GM13977 (cell line): Measurements from ENCODE around the gene MSI2.

Source experiments
- DNase-seq: peaks from one replicate; pipeline ENCODE4 v3.0.0; 2012; ENCODE audit warnings: low spot score
- in situ Hi-C: fragments of 300-500 bp; cut with MboI; formaldehyde crosslinking; loops from one replicate; pipeline ENCODE4 v1.12.0; 2022; ENCODE audit warnings: low sequenced_read_pairs, low pct_unique_long_range_greater_than_20kb, mixed read lengths, inconsistent platforms; ENCODE audit not compliant: unreplicated experiment
- TF ChIP-seq, protein P1 (sequence below): IDR thresholded peaks from 2 replicates; pipeline ENCODE4 v1.5.1; 2012; ENCODE audit warnings: mild to moderate bottlenecking, control low read depth; ENCODE audit not compliant: insufficient read depth; ENCODE audit errors: extremely low read depth, missing control alignments

The MSI2 gene

DNA sequence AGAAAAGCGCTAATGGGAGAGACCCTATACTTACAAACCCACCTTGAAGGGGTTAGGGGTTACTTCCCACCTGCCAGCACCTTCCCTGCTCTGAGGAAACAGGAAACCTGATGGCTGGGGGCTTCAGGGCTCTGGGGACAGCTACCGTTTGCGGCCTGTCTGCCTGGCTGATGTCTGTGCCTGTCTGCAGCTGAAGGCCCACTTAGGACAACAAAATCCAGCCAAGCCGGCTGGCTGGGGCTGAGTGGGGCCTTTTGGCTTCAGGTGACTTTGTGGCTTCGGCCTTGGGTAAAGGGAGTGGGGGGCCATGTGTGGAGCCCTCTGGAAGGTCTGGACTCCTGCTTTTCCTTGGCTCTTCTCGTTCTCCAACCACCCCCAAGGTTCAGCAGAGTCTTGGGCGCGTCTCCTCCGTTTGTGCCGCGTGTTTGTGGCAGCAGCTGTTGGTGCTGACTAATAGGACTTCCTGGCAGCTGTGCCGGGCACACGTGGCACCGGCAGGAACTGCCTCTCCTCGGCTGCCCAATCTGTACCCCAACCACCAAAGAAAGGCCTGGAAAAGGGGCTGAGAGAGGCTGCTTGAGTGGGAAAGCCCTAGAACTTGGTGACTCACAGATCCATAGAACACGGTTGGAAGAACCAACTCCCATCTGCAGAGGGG is 186.7 kb downstream of the MSI2 start:
- no peak for DNase-seq
- TF ChIP-seq, protein P1, sequence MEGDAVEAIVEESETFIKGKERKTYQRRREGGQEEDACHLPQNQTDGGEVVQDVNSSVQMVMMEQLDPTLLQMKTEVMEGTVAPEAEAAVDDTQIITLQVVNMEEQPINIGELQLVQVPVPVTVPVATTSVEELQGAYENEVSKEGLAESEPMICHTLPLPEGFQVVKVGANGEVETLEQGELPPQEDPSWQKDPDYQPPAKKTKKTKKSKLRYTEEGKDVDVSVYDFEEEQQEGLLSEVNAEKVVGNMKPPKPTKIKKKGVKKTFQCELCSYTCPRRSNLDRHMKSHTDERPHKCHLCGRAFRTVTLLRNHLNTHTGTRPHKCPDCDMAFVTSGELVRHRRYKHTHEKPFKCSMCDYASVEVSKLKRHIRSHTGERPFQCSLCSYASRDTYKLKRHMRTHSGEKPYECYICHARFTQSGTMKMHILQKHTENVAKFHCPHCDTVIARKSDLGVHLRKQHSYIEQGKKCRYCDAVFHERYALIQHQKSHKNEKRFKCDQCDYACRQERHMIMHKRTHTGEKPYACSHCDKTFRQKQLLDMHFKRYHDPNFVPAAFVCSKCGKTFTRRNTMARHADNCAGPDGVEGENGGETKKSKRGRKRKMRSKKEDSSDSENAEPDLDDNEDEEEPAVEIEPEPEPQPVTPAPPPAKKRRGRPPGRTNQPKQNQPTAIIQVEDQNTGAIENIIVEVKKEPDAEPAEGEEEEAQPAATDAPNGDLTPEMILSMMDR: no peak
- in situ Hi-C loops: no loop called here

GRCh38 chr17:57443781-57444180 is 187.5 kb downstream of the MSI2 start:
- in situ Hi-C loops: no loop called here
- DNase-seq: no peak
- TF ChIP-seq, protein P1: no peak

DNA sequence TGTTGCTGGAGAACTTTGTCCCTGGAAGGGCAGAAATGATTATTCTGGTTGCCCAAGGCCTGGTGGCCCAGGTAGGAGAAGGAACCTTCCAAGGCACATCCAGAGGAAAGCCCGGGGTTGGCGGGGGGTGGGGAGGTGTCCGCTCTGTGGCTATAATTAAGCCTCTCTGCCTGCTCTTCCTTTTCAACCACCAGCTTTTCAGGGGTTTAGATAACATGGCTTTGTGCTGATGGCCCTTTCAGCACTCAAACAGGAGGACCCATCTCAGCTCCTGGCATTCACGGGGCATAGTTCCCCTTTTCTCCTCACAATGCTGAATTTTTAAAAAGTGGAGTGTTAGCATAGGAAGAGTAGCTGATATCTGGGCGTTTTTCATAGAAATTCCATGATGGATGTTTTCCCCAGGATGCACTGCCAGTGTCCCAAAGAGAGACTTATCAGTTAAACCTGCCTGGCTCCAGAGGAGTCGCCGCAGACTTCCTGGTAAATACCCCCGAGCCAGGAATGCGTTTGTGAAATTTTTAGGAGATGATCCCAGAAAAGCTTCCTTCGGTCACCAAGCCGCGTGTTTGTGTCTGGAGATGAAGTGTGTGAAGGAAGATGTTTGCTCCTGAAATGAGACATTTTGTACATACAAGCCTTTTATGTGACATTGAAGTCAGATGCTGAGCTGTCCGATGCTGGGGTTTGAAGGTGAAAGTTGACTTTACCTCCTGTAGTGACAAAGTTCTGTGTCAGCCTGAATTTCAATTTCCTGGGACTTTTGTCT is 188.5 kb downstream of the MSI2 start:
- DNase-seq: no peak
- TF ChIP-seq, protein P1: no peak
- in situ Hi-C loops: no loop called here

GRCh38 chr17:57445772-57446472 is 189.6 kb downstream of the MSI2 start:
- DNase-seq: no peak
- TF ChIP-seq, protein P1: no peak
- in situ Hi-C loops: no loop called here

DNA sequence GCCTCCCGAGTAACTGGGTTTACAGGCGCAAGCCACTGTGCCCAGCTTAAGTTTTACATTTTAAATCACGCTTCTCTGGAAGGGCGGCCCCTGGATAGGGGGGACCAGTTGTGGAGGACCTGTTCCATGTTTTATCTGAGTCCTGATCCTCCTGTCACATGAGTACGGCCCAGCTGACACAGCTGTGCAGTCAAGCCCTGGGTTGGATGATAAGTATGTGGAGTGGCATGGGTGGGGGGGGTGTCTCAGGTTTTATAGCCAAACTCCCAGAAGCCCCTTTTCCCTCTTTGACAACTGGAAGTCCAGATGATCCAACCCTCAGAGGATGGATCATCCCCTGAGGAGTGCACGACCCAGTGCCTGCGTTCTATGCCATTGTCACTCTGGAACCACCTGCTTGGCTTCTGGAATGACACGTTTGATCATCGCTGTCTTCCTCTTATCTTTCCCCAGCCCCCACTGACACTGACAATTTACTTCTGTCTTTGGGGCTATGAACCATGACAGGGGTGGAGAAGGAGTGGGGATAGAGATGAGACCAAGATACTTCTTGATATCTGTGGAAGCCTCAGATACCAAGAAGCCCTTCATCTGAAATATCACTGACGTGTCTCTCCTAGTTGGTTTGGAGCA is 191.2 kb downstream of the MSI2 start:
- DNase-seq: no peak
- in situ Hi-C loops: no loop called here
- TF ChIP-seq, protein P1: no peak

GRCh38 chr17:57447990-57448758 is 191.9 kb downstream of the MSI2 start:
- no peak for DNase-seq
- in situ Hi-C loops: no loop called here
- TF ChIP-seq, protein P1: no peak
